H9 (cell line): ENCODE data around the gene VSTM2L. TPM values are rescaled to one million over a fixed set of nuclear protein-coding genes. Genes with fewer than 3 reads are reported as not detected.

Experiments used
- DNase-seq: peaks from one replicate; pipeline ENCODE4 v3.0.0-alpha.2; 2017
- H2AFZ ChIP-seq: one replicate; pipeline ENCODE4 v1.6.1; 2013; ENCODE audit warnings: mild to moderate bottlenecking, low read length, control low read depth, moderate library complexity
- H2AK5ac ChIP-seq: 2 replicates; pipeline ENCODE4 v1.6.1; 2013; ENCODE audit warnings: low read length, control low read depth, mixed read lengths; ENCODE audit not compliant: insufficient read length
- H2BK120ac ChIP-seq: one replicate; pipeline ENCODE4 v1.6.1; 2013; ENCODE audit warnings: low read depth, mild to moderate bottlenecking, low read length, control low read depth, inconsistent platforms; ENCODE audit not compliant: poor library complexity, severe bottlenecking
- H2BK12ac ChIP-seq: 2 replicates; pipeline ENCODE4 v1.6.1; 2013; ENCODE audit warnings: low read length, control low read depth, mixed read lengths, low read depth; ENCODE audit not compliant: insufficient read length
- H2BK15ac ChIP-seq: 2 replicates; pipeline ENCODE4 v1.6.1; 2013; ENCODE audit warnings: low read depth, low read length, control low read depth
- H2BK20ac ChIP-seq: one replicate; pipeline ENCODE4 v1.6.1; 2013; ENCODE audit warnings: low read depth, mild to moderate bottlenecking, low read length, control low read depth, inconsistent platforms; ENCODE audit not compliant: poor library complexity, severe bottlenecking
- H2BK5ac ChIP-seq: 2 replicates; pipeline ENCODE4 v1.6.1; 2013; ENCODE audit warnings: low read length, control low read depth, mixed read lengths; ENCODE audit not compliant: insufficient read length
- H3K14ac ChIP-seq: 2 replicates; pipeline ENCODE4 v1.6.1; 2013; ENCODE audit warnings: low read length, control low read depth; ENCODE audit not compliant: insufficient read depth
- H3K18ac ChIP-seq: 2 replicates; pipeline ENCODE4 v1.6.1; 2013; ENCODE audit warnings: low read depth, mild to moderate bottlenecking, mixed read lengths, low read length, control low read depth; ENCODE audit not compliant: insufficient read length
- H3K23ac ChIP-seq: 2 replicates; pipeline ENCODE4 v1.6.1; 2013; ENCODE audit warnings: low read length, control low read depth, mixed read lengths, low read depth; ENCODE audit not compliant: insufficient read length
- H3K23me2 ChIP-seq: 2 replicates; pipeline ENCODE4 v1.6.1; 2013; ENCODE audit warnings: low read depth, mild to moderate bottlenecking, mixed read lengths, low read length, control low read depth; ENCODE audit not compliant: insufficient read length, poor library complexity, severe bottlenecking
- H3K27ac ChIP-seq: 2 replicates; pipeline ENCODE4 v1.5.1; 2013; ENCODE audit warnings: low read length, control low read depth, mixed read lengths, low read depth; ENCODE audit not compliant: insufficient read length
- H3K27me3 ChIP-seq: 2 replicates; pipeline ENCODE4 v1.6.1; 2013; ENCODE audit warnings: low read length, control low read depth, inconsistent platforms; ENCODE audit not compliant: insufficient read depth
- H3K4ac ChIP-seq: 2 replicates; pipeline ENCODE4 v1.6.1; 2013; ENCODE audit warnings: low read depth, mild to moderate bottlenecking, control low read depth, inconsistent platforms, low read length, moderate library complexity
- H3K4me1 ChIP-seq: 2 replicates; pipeline ENCODE4 v1.6.1; 2013; ENCODE audit warnings: low read length, control low read depth, inconsistent platforms; ENCODE audit not compliant: insufficient read depth
- H3K4me2 ChIP-seq: 2 replicates; pipeline ENCODE4 v1.6.1; 2013; ENCODE audit warnings: low read length, control low read depth, mixed read lengths; ENCODE audit not compliant: insufficient read length, insufficient read depth
- H3K56ac ChIP-seq: 2 replicates; pipeline ENCODE4 v1.6.1; 2013; ENCODE audit warnings: low read depth, mild to moderate bottlenecking, mixed read lengths, low read length, control low read depth; ENCODE audit not compliant: insufficient read length
- H3K79me1 ChIP-seq: 2 replicates; pipeline ENCODE4 v1.6.1; 2013; ENCODE audit warnings: low read depth, mild to moderate bottlenecking, moderate library complexity, low read length, control low read depth, inconsistent platforms; ENCODE audit not compliant: insufficient read depth, poor library complexity, severe bottlenecking
- H3K79me2 ChIP-seq: 2 replicates; pipeline ENCODE4 v1.6.1; 2013; ENCODE audit warnings: low read length, control low read depth, inconsistent platforms; ENCODE audit not compliant: insufficient read depth
- H3K9ac ChIP-seq: 2 replicates; pipeline ENCODE4 v1.6.1; 2013; ENCODE audit warnings: low read length, control low read depth, mixed read lengths; ENCODE audit not compliant: insufficient read length; ENCODE audit errors: extremely low read depth
- H3K9me3 ChIP-seq: one replicate; pipeline ENCODE4 v1.6.1; 2013; ENCODE audit warnings: low read depth, low read length, inconsistent platforms; ENCODE audit not compliant: control insufficient read depth
- H3T11ph ChIP-seq: one replicate; pipeline ENCODE4 v1.6.1; 2013; ENCODE audit warnings: mild to moderate bottlenecking, low read length, control low read depth, inconsistent platforms
- H4K20me1 ChIP-seq: one replicate; pipeline ENCODE4 v1.6.1; 2013; ENCODE audit not compliant: control insufficient read depth, insufficient read length, insufficient read depth
- H4K5ac ChIP-seq: 2 replicates; pipeline ENCODE4 v1.6.1; 2013; ENCODE audit warnings: low read depth, mild to moderate bottlenecking, mixed read lengths, low read length, control low read depth; ENCODE audit not compliant: insufficient read length
- H4K8ac ChIP-seq: replicated peaks from 2 replicates; pipeline ENCODE4 v1.6.1; 2013; ENCODE audit warnings: low read length, control low read depth, mixed read lengths, low read depth; ENCODE audit not compliant: insufficient read length
- H4K91ac ChIP-seq: 2 replicates; pipeline ENCODE4 v1.6.1; 2013; ENCODE audit warnings: low read depth, mild to moderate bottlenecking, moderate library complexity, mixed read lengths, low read length, control low read depth; ENCODE audit not compliant: insufficient read length
- H3K27ac Mint-ChIP-seq, 3 experiments: 2 replicates in 2 of 3; 3 replicates in 1 of 3; pipeline ENCODE4 v1.8.0; 2020 to 2021; ENCODE audit warnings: mixed read lengths in 3 of 3, mild to moderate bottlenecking in 1 of 3, moderate library complexity in 1 of 3
- H3K27me3 Mint-ChIP-seq: 2 replicates; pipeline ENCODE4 v1.8.0; 2021; ENCODE audit warnings: low read depth, mild to moderate bottlenecking, moderate library complexity, mixed read lengths
- H3K36me3 Mint-ChIP-seq, 3 experiments: 2 replicates in 2 of 3; 3 replicates in 1 of 3; pipeline ENCODE4 v1.8.0; 2020 to 2021; ENCODE audit warnings: low read depth in 3 of 3, mixed read lengths in 3 of 3; ENCODE audit not compliant: insufficient read depth in 1 of 3
- H3K4me1 Mint-ChIP-seq, 2 experiments: 2 replicates each; pipeline ENCODE4 v1.8.0; 2020; ENCODE audit warnings: mixed read lengths in 2 of 2
- H3K4me3 Mint-ChIP-seq, 2 experiments: 2 replicates in 1 of 2; 3 replicates in 1 of 2; pipeline ENCODE4 v1.8.0; 2020 to 2021; ENCODE audit warnings: mild to moderate bottlenecking in 2 of 2, mixed read lengths in 2 of 2, moderate library complexity in 1 of 2
- H3K9me3 Mint-ChIP-seq, 2 experiments: 2 replicates in 1 of 2; 3 replicates in 1 of 2; pipeline ENCODE4 v1.8.0; 2020; ENCODE audit warnings: mild to moderate bottlenecking in 2 of 2, mixed read lengths in 2 of 2, moderate library complexity in 1 of 2
- WGBS: extraction: QIAGEN DNeasy Blood & Tissue Kit; methylation state at CpG from one replicate; pipeline ENCODE4 v1.1.7; 2013; ENCODE audit warnings: missing lambda C conversion rate, low lambda C conversion rate, mixed read lengths; ENCODE audit not compliant: insufficient read length; ENCODE audit errors: extremely low coverage; 5-methylcytosine and 5-hydroxymethylcytosine counted together
- total RNA-seq: library from RNA; stranded (reverse); gene quantifications from 2 replicates; pipeline ENCODE4 v1.2.1, GENCODE V29; 2021
- TF ChIP-seq, protein P1 (sequence below): fragments of 200-600 bp; sonication (generic); conservative IDR thresholded peaks from 3 replicates; pipeline ENCODE4 v1.8.0; 2021; ENCODE audit warnings: antibody characterized with exemption, mild to moderate bottlenecking

The VSTM2L gene
- total RNA-seq, 1 experiment from 2014 or later: 2.1 TPM

DNA sequence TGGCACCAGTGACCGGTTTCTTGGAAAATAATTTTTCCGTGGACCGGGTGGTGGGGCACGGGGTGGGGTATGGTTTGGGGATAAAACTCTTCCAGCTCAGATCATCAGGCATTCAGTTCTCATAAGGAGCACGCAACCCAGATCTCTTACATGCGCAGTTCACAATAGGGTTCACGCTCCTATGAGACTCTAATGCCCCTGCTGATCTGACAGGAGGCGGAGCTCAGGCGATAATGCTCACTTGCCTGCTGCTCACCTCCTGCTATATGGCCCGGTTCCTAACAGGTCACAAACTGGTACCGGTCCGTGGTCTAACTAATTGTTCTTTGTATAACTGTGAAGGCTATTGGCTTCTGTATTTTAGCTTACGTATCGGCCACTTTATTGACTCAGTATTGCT, 51.7 kb downstream of the VSTM2L start:
- Histone ChIP-seq H2BK15ac (no peak overlapping the region), H3K79me1 (no peaks in the 10 kb centered on the region), H4K20me1 (no peaks in the 10 kb centered on the region), H2BK12ac (no peak overlapping the region), H4K91ac (no peak overlapping the region), H3K9ac (no peak overlapping the region), H4K8ac (no peak overlapping the region), H3K79me2 (no peaks in the 10 kb centered on the region), H2AK5ac (no peak overlapping the region), H2BK120ac (no peak overlapping the region), H3T11ph (no peak overlapping the region), H2BK5ac (no peak overlapping the region), H3K9me3 (no peaks in the 10 kb centered on the region), H3K23ac (no peak overlapping the region), H3K14ac (no peak overlapping the region), H2AFZ (no peak overlapping the region), H3K4me1 (no peaks in the 10 kb centered on the region), H3K18ac (no peak overlapping the region), H3K27me3 (no peaks in the 10 kb centered on the region), H3K27ac (no peak overlapping the region), H3K4ac (no peak overlapping the region), H4K5ac (no peak overlapping the region), H3K4me2 (no peak overlapping the region), H3K56ac (no peak overlapping the region), H2BK20ac (no peak overlapping the region), H3K23me2 (no peaks in the 10 kb centered on the region)
- H3K4me3 Mint-ChIP-seq: no peak overlapping the region
- peaks cover 7% of the 10 kb centered on the region; the same call in 1 of the 2 replicates for H3K27me3 Mint-ChIP-seq
- no peaks in the 10 kb centered on the region for H3K36me3 Mint-ChIP-seq
- no CpG with 5 or more reads among the region's 14 CpGs for WGBS
- DNase-seq: peak; percentile 22
- H3K9me3 Mint-ChIP-seq: no peaks in the 10 kb centered on the region
- peaks cover 2 to 9% of the 10 kb centered on the region in 2 experiments; a peak in 2 of 4 replicates for H3K4me1 Mint-ChIP-seq
- no peak overlapping the region; a peak in 1 of 7 replicates for H3K27ac Mint-ChIP-seq
- TF ChIP-seq, protein P1, sequence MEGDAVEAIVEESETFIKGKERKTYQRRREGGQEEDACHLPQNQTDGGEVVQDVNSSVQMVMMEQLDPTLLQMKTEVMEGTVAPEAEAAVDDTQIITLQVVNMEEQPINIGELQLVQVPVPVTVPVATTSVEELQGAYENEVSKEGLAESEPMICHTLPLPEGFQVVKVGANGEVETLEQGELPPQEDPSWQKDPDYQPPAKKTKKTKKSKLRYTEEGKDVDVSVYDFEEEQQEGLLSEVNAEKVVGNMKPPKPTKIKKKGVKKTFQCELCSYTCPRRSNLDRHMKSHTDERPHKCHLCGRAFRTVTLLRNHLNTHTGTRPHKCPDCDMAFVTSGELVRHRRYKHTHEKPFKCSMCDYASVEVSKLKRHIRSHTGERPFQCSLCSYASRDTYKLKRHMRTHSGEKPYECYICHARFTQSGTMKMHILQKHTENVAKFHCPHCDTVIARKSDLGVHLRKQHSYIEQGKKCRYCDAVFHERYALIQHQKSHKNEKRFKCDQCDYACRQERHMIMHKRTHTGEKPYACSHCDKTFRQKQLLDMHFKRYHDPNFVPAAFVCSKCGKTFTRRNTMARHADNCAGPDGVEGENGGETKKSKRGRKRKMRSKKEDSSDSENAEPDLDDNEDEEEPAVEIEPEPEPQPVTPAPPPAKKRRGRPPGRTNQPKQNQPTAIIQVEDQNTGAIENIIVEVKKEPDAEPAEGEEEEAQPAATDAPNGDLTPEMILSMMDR: no peak
